GM18511 (cell line): Measurements from ENCODE around the gene CMSS1.
A peak's percentile ranks its signal among the peaks of the same experiment; 100 is the strongest.

Experiments used
- ATAC-seq: cut with Tn5 transposase; IDR thresholded peaks from one replicate; pipeline ENCODE4 v1.9.1; 2021; ENCODE audit warnings: mild to moderate bottlenecking, moderate library complexity; ENCODE audit not compliant: unreplicated experiment

CMSS1 gene

DNA sequence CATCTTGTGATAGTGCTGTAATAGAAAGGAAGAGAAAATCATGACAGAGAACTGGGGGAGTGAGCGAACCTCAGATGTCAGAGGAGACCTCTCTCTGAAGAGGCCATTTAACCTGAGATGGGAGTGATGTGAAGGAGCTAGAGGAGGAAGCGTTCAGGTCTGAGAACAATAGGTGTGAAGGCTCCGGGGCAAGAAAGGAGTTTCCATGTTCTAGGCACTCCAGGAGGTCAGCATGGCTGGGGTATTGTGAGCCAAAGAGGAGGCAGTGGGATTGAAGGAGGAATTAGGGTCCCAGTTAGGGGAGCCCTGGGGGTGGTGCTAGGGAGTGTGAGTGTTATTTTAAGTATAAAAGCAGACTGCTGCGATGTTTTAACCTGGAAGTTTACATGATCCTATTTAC, 305.4 kb downstream of the CMSS1 start:
- no peak for ATAC-seq

GRCh38 chr3:100124201-100124761, 306.6 kb downstream of the CMSS1 start:
- ATAC-seq = no peak

DNA sequence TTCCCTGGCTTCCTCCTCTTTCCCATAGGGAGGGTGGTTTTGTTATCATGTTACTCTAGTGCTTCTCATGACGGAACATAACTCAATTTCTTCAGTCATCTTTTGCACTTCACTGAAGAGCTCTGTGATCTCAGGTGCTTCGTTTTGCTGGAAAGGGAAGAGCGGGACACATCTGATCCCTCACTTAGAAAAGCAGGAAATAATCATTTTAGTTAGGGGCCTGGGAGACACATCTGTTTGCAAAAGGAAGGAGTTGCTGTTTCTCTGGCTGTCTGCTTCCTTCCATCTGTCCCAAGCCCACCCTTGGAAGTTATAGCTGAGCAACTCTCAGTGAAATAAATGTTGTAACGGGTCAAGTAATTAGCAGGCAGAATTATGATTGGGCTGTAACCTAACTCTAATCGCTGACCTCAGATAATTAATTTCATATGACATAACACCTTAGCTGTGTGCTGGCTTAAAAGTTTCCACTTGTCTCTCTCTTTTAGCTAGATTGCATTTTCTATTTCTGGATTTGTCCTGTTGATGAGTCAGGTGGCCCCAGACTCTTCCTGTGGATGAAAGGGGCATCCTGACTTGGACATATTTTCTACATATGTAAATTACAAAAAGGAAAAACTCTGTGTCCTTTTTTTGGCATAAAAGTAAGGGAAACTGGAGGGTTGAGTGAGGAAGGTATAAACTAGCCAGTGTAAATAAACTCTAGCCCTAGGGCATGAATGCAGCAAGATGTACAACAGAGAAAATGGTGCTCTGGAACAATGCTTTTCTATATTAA, 307.7 kb downstream of the CMSS1 start:
- no peak for ATAC-seq

DNA sequence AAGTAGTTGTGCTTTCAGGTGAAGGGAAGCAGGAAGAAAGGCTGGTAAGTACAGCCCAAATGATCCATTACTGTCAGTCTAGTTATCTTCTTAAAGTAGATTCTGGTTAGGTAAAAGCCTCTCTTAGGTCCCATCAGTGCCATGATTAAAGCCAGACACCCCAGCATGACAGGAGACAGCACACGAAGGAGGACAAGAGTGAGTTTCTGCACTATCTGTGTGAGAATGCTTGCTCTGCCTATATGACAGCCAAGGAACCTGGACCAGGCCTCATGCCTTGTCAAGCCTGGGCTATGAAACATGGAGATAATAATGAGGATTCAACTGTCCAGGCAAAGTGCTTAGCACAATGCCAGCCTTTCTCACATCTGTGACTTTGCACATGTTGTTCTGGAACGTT, 310.1 kb downstream of the CMSS1 start:
- ATAC-seq = no peak

GRCh38 chr3:100128565-100128964, 310.9 kb downstream of the CMSS1 start:
- ATAC-seq = no peak

GRCh38 chr3:100129941-100130340, 312.3 kb downstream of the CMSS1 start:
- no peak for ATAC-seq

DNA sequence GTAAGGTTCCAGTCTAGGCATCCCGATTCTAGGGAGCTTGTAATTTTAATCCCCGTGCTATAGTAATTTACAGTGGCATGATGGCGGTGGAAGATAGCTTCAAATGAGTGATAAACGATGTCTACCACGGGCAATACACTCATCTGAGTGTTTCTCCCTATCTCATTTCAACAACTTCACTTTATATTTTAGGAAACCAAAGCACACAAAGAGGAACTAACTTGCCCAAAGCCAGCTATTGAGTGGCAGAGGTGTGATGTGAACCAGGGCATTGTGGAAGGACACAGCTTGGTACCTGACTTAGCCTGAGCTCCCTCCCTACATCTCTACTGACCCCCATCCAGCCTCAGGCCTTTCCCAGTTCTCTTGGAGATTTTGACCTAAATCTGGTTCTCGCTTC, 313.6 kb downstream of the CMSS1 start:
- ATAC-seq = no peak

- ATAC-seq = no peak
Observed at GRCh38 chr3:100136921-100137320, 319.3 kb downstream of the CMSS1 start.

GRCh38 chr3:100140976-100141375, 323.3 kb downstream of the CMSS1 start:
- ATAC-seq = no peak

GRCh38 chr3:100141586-100141985, 323.9 kb downstream of the CMSS1 start:
- ATAC-seq = no peak

DNA sequence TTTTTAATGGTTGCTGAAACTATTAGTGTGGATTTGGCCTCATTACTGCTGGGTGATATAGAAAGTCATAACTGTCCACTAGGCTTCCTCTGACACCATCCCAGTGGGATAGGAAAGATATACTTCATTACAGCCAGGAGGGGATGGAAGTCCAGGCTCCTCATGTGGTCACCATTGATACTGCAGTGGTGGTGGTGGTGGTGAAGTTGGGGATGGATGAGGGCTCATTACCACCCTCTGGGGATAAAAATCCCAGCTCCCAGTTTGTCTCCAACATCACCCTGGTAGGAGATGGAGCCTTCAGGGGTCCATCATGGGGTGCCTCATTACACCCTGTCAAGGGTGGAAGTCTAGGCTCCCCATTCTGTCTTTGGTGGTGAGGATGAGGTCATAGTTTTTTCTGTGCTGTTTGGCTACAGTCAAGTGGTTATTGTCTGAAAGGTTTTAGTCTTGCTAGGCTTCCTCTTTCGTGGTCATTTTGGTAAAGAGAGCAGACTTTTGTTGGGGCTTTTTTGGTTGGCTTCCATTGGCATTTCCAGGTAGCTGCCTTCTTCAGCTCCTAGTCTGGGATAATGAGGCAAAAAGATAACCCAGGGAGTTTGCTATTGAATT, 326.7 kb downstream of the CMSS1 start:
- peak; percentile 87 for ATAC-seq

- ATAC-seq = no peak
Observed at GRCh38 chr3:100149130-100149529, 331.5 kb downstream of the CMSS1 start.

DNA sequence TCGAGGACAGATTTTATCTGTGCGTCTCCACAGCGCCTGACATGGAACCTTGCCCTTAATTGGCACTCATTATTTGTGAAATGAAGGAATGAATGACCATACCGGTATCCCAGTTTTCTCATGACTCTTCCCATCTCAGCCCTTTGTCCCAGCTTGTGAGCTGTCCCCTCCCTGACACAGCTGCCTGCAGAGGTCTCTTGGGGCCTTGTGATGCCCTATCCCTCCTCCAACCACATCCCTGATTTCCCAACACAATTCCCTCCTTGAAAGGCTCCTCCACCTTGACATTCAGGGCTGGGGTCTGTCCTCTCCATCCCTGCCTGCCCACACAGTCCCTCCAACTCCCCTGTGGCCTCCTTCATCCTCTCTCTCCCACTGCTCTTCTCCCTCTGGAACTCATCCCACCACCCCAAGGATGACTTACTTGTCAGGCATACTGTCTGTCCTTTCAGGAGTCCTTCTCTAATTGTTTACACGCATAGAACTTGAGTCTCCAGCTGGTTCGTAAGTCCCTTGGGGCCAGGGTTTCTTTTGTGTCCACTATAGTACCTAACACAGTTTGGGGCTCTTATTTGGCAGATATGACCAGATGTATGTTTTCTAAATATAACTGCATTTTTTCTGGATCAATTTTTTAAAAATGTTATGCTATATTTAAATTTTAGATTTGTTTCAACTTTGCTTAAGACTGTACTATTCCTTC, 332.2 kb downstream of the CMSS1 start:
- no peak for ATAC-seq

- no peak for ATAC-seq
Observed at GRCh38 chr3:100150473-100150872, 332.8 kb downstream of the CMSS1 start.

- ATAC-seq = no peak
Observed at GRCh38 chr3:100151024-100151707, 333.5 kb downstream of the CMSS1 start.

- ATAC-seq = no peak
Observed at GRCh38 chr3:100154171-100154570, 336.5 kb downstream of the CMSS1 start.

GRCh38 chr3:100155128-100155527, 337.5 kb downstream of the CMSS1 start:
- no peak for ATAC-seq

DNA sequence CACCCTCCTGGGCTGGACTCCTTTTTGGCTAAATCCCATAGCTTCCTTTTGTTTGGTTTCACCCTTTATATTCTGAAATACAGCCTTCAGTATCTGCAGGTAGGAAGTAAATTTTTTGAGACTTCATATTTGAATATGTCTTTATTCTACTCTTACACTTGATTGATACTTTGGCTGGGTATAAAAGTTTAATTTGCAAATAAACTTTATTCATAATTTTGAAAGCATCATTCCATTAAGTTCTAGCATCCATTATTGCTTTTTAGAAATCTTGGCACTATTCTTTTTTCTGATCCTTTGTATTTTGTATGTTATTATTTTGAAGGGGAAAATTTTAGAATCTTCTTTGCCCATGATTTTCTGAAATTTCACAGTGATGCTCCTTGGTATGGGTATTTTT, 337.9 kb downstream of the CMSS1 start:
- ATAC-seq = no peak

DNA sequence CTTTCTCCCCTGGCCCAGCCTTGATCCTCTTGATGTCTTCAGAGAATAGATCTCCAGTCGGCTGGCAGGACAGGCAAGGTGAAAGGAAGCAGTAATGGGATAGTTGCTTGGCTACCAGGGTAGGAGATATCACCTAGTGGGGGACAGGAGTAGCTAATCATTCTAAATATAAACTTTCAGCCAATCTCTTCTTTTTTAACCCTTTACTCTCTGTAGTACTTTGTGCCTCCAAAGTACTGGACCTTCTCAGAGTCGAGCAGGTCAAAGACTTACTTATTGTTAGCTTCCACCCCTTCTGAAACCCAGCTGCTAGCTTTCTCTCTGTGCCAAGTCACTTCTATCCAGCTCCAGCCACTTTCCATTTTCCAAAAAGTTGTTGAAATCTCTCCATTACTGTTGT, 340.0 kb downstream of the CMSS1 start:
- no peak for ATAC-seq

GRCh38 chr3:100158918-100159330, 341.3 kb downstream of the CMSS1 start:
- ATAC-seq = no peak
